GM19035 (cell line): Measurements from ENCODE around the gene SLAMF8.

Experiments used
- ATAC-seq: cut with Tn5 transposase; IDR thresholded peaks from one replicate; pipeline ENCODE4 v1.9.1; 2021; ENCODE audit not compliant: unreplicated experiment

The SLAMF8 gene

GRCh38 chr1:159868766-159869165, 42.1 kb downstream of the SLAMF8 start:
- ATAC-seq, result no peak

GRCh38 chr1:159869173-159869572, 42.5 kb downstream of the SLAMF8 start:
- no peak for ATAC-seq

DNA sequence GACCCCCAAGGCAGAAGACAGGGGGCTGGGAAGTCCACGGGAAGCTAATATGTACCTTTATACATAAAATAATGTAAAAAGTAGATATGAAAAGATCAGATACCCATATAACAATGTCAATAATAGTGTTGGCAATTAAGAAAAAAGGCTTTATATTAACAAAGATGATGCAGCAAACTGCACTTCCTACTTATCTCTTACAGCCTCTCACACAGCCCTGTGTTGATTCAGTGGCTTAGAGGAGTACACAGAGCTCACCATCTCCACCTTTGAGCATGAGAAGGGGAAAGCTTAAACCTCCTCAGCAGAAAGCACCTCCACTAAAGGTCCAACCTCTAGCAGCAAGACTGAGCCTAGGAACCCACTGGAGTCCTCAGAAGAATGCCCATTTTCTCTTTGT, 42.9 kb downstream of the SLAMF8 start:
- ATAC-seq, result no peak

- ATAC-seq, result no peak
Measured at GRCh38 chr1:159870704-159871103, 44.0 kb downstream of the SLAMF8 start.

DNA sequence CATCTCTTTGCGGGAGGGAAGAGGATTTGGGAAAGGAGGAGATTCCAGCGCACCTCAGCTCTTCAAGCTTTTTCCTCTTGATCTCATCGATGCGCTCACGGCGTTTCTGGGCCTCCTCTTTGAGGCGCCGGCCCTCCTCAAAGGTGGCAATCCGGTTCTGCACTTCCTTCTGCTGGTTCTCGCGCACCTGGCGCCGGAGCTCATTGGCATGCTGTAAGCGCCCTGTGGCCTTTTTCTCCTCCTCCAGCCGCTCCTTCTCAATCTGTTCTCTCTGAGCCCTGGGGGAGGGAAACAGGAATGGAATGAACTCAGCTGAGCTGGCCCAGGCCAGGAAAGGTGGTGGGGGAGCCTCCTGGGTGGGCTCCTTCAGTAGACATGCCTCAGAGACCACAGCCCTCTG, 46.2 kb downstream of the SLAMF8 start:
- ATAC-seq, result no peak

GRCh38 chr1:159873530-159874143, 47.0 kb downstream of the SLAMF8 start:
- no peak for ATAC-seq

- no peak for ATAC-seq
Measured at GRCh38 chr1:159877695-159878444, 51.2 kb downstream of the SLAMF8 start.

GRCh38 chr1:159879136-159879535, 52.5 kb downstream of the SLAMF8 start:
- ATAC-seq, result no peak

DNA sequence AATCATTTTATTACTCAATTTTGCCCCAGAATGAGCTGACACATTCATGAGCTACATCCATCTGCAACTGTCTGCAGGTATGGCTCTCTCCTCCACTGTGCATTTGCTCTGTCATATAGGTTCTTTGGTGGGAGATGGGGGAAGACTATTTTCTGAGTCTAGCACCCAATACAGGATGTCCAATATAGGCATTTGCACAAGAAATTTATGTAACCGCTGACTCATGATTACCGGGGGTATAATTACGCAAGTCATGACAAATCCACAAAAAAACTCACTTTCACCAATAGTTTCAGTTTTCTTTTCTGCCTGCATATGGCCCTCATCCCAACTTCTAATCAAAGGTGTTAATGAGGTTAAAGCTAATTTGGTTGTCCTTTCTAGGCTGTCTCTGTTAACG, 53.3 kb downstream of the SLAMF8 start:
- no peak for ATAC-seq

- ATAC-seq, result no peak
Measured at GRCh38 chr1:159880430-159880829, 53.8 kb downstream of the SLAMF8 start.

GRCh38 chr1:159881622-159882526, 55.2 kb downstream of the SLAMF8 start:
- ATAC-seq, result no peak

DNA sequence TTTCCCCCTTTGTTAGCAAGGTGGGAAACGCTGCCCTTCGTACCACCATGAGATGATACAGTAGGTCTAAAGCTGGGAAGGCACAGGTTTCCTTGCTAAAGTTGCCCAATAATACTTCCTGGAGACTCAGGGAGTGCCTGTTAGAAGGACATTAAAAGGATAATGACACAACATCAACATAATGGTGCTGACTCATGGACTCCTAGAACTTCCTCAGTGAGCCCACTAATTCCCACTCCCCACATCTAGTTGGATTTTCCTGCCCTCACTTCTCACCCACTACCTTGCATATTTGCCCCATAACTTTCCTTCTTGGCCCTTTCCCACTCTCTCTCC, 55.8 kb downstream of the SLAMF8 start:
- ATAC-seq, result no peak

DNA sequence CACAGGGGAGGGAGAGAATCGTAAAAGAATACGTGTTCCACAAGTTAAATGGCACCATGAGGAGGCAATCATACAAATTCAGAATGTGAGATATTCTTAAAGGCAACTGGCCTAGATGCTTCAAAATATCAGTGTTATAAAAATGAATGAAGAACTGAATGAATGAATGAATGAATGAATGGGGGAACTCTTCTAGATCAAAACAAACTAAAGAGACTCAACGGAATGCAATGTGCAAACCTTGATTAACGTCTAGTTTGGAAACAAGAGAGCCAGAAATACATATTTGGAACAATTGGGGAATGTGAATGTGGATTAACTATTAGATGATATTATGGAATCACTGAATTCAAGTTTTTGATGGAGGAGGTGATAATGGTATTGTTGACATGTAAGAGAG, 56.5 kb downstream of the SLAMF8 start:
- ATAC-seq, result no peak

DNA sequence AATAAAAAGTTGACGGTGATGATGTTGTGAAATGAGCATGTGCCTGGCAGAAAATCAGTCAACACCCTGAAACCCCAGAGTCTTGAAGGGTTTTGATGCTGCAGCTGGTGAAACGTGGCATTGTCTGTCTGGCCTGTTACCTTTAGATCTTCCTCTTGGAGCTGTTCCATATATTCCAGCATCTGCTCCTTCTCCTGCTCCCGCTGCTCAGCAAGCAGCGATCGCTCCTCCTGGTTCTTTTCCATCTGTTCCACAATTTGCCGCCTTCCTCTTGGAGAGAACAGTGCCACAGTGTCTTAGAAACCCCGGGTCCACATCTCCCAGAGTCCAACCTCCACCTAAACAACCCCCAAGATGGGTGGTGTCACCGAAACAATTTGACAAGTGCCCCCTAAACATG, 57.6 kb downstream of the SLAMF8 start:
- no peak for ATAC-seq
